Measurements from ENCODE around the gene NRXN3. TPM values are rescaled to one million over a fixed set of nuclear protein-coding genes. Genes with fewer than 3 reads are reported as not detected.

NRXN3 gene
- total and polyA plus RNA-seq, 4 donors, result 1.4 to 8.3 (median 4.4) TPM

DNA sequence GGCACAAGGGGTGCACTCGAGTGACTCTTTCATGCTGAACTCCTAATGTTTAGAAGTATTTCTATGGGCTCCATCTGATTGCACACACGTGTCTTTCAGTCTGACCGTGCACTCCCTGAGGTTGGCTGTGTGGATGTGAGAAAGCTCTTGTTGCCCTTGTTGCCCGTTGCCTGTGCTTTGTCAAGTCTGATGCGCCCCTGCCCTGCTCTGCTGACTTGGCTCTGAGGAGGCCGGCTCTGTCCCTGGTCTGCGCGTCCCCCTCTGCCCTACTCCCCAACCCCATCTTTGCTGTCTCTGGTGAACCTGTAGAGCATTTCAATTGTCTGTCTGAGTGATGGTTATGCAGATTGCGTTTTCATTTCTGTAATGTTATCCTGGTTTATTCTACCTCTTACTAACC is 802.3 kb downstream of the NRXN3 start:
- Histone ChIP-seq H3K4me1 (ENCODE audit: control insufficient read depth in 5 of 5, insufficient read depth in 5 of 5, low read length in 5 of 5) (peaks cover 0 to 5% (median 0%) of the 10 kb centered on the region in 5 donors), H3K27ac (ENCODE audit: low read depth in 1 of 2, low read length in 1 of 2) (no peak overlapping the region), H3K9me3 (ENCODE audit: control insufficient read depth in 4 of 4, insufficient read depth in 3 of 4, low read length in 3 of 4) (no peaks in the 10 kb centered on the region), H3K4me3 (no peak overlapping the region), H3K9ac (ENCODE audit: insufficient read depth in 1 of 2, low read length in 2 of 2) (no peak overlapping the region), H3K36me3 (ENCODE audit: control insufficient read depth in 4 of 4, insufficient read depth in 4 of 4, low read length in 4 of 4) (no peaks in the 10 kb centered on the region), H3K27me3 (ENCODE audit: control insufficient read depth in 3 of 3, insufficient read depth in 3 of 3, low read length in 2 of 3) (no peaks in the 10 kb centered on the region)
- no peak for DNase-seq
- no peak for ATAC-seq (ENCODE audit: insufficient read depth, low FRiP score)
- TF ChIP-seq, protein P1, sequence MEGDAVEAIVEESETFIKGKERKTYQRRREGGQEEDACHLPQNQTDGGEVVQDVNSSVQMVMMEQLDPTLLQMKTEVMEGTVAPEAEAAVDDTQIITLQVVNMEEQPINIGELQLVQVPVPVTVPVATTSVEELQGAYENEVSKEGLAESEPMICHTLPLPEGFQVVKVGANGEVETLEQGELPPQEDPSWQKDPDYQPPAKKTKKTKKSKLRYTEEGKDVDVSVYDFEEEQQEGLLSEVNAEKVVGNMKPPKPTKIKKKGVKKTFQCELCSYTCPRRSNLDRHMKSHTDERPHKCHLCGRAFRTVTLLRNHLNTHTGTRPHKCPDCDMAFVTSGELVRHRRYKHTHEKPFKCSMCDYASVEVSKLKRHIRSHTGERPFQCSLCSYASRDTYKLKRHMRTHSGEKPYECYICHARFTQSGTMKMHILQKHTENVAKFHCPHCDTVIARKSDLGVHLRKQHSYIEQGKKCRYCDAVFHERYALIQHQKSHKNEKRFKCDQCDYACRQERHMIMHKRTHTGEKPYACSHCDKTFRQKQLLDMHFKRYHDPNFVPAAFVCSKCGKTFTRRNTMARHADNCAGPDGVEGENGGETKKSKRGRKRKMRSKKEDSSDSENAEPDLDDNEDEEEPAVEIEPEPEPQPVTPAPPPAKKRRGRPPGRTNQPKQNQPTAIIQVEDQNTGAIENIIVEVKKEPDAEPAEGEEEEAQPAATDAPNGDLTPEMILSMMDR (IDR thresholded peaks at IDR 0.05; ENCODE audit: control extremely low read depth, extremely low read depth), result no peak
- 85 to 88% methylated on average over 9 of the region's 9 CpGs for WGBS, 2 donors

GRCh38 chr14:78974691-78975090 is 804.5 kb downstream of the NRXN3 start:
- no peaks in the 10 kb centered on the region for H3K9me3 ChIP-seq (ENCODE audit: control insufficient read depth in 4 of 4, insufficient read depth in 3 of 4, low read length in 3 of 4)
- no peak for ATAC-seq (ENCODE audit: insufficient read depth, low FRiP score)
- H3K27ac ChIP-seq (ENCODE audit: low read depth in 1 of 2, low read length in 1 of 2), result no peak overlapping the region
- no peaks in the 10 kb centered on the region for H3K27me3 ChIP-seq (ENCODE audit: control insufficient read depth in 3 of 3, insufficient read depth in 3 of 3, low read length in 2 of 3)
- no peak overlapping the region for H3K4me3 ChIP-seq
- WGBS, 2 donors, result 71 to 73% methylated on average over 3 of the region's 3 CpGs
- no peak overlapping the region for H3K9ac ChIP-seq (ENCODE audit: insufficient read depth in 1 of 2, low read length in 2 of 2)
- H3K4me1 ChIP-seq (ENCODE audit: control insufficient read depth in 5 of 5, insufficient read depth in 5 of 5, low read length in 5 of 5), result no peaks in the 10 kb centered on the region
- no peaks in the 10 kb centered on the region for H3K36me3 ChIP-seq (ENCODE audit: control insufficient read depth in 4 of 4, insufficient read depth in 4 of 4, low read length in 4 of 4)
- peak in 1 of 3 donors; percentile 5 for DNase-seq
- TF ChIP-seq, protein P1 (IDR thresholded peaks at IDR 0.05; ENCODE audit: control extremely low read depth, extremely low read depth), result no peak

DNA sequence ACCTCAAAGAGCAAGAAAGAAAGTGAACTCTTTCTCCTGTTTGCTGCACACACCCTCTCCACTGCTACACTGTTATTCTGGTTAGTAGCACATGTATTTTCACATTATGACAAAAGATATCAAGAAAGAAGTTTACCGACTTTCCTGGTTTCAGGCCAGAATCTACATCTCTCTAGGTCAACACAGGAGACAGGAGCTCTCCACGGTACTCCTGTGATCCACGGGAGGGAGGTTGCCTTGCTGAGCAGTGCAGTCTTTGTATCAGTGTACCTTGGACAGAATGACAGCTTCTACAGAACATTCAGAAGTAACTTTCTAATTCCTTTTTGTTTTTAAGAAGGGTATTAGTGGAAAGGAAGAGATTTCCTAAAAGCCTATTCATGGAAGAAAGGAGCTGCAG is 805.6 kb downstream of the NRXN3 start:
- DNase-seq (no peak), ATAC-seq (ENCODE audit: insufficient read depth, low FRiP score) (no peak)
- WGBS, 2 donors, result 56 to 75% methylated on average over 3 of the region's 3 CpGs
- no peaks in the 10 kb centered on the region for H3K4me1 ChIP-seq (ENCODE audit: control insufficient read depth in 5 of 5, insufficient read depth in 5 of 5, low read length in 5 of 5)
- no peak overlapping the region for H3K9ac ChIP-seq (ENCODE audit: insufficient read depth in 1 of 2, low read length in 2 of 2)
- H3K27me3 ChIP-seq (ENCODE audit: control insufficient read depth in 3 of 3, insufficient read depth in 3 of 3, low read length in 2 of 3), result no peaks in the 10 kb centered on the region
- no peak overlapping the region for H3K27ac ChIP-seq (ENCODE audit: low read depth in 1 of 2, low read length in 1 of 2)
- H3K4me3 ChIP-seq, result no peak overlapping the region
- TF ChIP-seq, protein P1 (IDR thresholded peaks at IDR 0.05; ENCODE audit: control extremely low read depth, extremely low read depth), result no peak
- no peaks in the 10 kb centered on the region for H3K9me3 ChIP-seq (ENCODE audit: control insufficient read depth in 4 of 4, insufficient read depth in 3 of 4, low read length in 3 of 4)
- no peaks in the 10 kb centered on the region for H3K36me3 ChIP-seq (ENCODE audit: control insufficient read depth in 4 of 4, insufficient read depth in 4 of 4, low read length in 4 of 4)

GRCh38 chr14:78978896-78979295 is 808.7 kb downstream of the NRXN3 start:
- H3K27ac ChIP-seq (ENCODE audit: low read depth in 1 of 2, low read length in 1 of 2), result no peak overlapping the region
- H3K4me3 ChIP-seq, result no peak overlapping the region
- TF ChIP-seq, protein P1 (IDR thresholded peaks at IDR 0.05; ENCODE audit: control extremely low read depth, extremely low read depth), result no peak
- no peak overlapping the region for H3K9ac ChIP-seq (ENCODE audit: insufficient read depth in 1 of 2, low read length in 2 of 2)
- no peaks in the 10 kb centered on the region for H3K4me1 ChIP-seq (ENCODE audit: control insufficient read depth in 5 of 5, insufficient read depth in 5 of 5, low read length in 5 of 5)
- H3K9me3 ChIP-seq (ENCODE audit: control insufficient read depth in 4 of 4, insufficient read depth in 3 of 4, low read length in 3 of 4), result no peaks in the 10 kb centered on the region
- 83 to 87% methylated on average over 2 of the region's 2 CpGs for WGBS, 2 donors
- H3K36me3 ChIP-seq (ENCODE audit: control insufficient read depth in 4 of 4, insufficient read depth in 4 of 4, low read length in 4 of 4), result no peaks in the 10 kb centered on the region
- no peak for DNase-seq
- no peak for ATAC-seq (ENCODE audit: insufficient read depth, low FRiP score)
- no peaks in the 10 kb centered on the region for H3K27me3 ChIP-seq (ENCODE audit: control insufficient read depth in 3 of 3, insufficient read depth in 3 of 3, low read length in 2 of 3)

Measured in lung (tissue), 12 donors.